NT2/D1 (cell line): Measurements from ENCODE around the gene ART4.

Source experiments
- SUZ12 ChIP-seq: IDR thresholded peaks from 2 replicates; pipeline ENCODE4 v1.6.1; 2011; ENCODE audit not compliant: insufficient read length, insufficient read depth; ENCODE audit errors: extremely low read depth
- YY1 ChIP-seq: IDR thresholded peaks from 2 replicates; pipeline ENCODE4 v1.6.1; 2011; ENCODE audit not compliant: insufficient read length, insufficient read depth
- ZNF274 ChIP-seq: IDR thresholded peaks from 2 replicates; pipeline ENCODE4 v1.6.1; 2011; ENCODE audit warnings: mild to moderate bottlenecking, low read depth, low read length

DNA sequence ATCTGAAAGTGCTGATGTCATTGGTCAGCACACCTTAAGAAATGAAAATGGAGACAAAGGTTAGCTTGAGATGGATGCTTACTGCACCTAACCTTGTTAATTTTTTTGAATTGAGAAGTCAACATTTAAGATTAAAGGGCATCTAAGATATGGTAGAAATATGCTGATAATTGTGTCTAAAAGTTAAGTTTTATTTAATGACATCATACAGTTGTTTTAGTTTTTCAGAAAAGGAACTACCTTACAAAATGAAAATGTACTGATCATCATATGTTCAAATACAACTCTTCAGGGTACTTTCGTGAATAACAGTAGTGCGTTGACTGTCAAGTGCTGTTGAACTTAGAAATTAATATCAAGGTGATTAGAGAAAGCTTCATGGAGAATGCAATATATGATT is 31.8 kb downstream of the ART4 start:
- TF ChIP-seq ZNF274, result no peak
- TF ChIP-seq YY1, result no peak
- no peak for TF ChIP-seq SUZ12
